K562 (cell line): ENCODE results near the gene PRPF6. TPM values are rescaled to one million over a fixed set of nuclear protein-coding genes. Genes with fewer than 3 reads are reported as not detected.

Source experiments
- ATAC-seq: fragments of 200-7000 bp; cut with Tn5 transposase; 3 replicates; pipeline ENCODE4 v1.9.1; 2020; ENCODE audit warnings: moderate library complexity
- BruUV-seq: library from RNA; stranded (reverse); fragments of 400-500 nt; replicated peaks from 2 replicates; lab custom pipeline; 2021; lab: Mats Ljungman, UMichigan
- CTCF ChIA-PET: fragments of 300-600 bp; formaldehyde crosslinking; extraction: SDS; loops from one replicate; lab custom pipeline; 2021; ENCODE audit warnings: low intra/inter-chr PET ratio; lab: Yijun Ruan, JAX
- POLR2A ChIA-PET: fragments of 300-600, 350-650 bp; sonication (Branson Sonifier 250); formaldehyde crosslinking; extraction: SDS; loops from one replicate; lab custom pipeline; 2021; ENCODE audit warnings: antibody characterized with exemption, inconsistent platforms; lab: Yijun Ruan, JAX
- DNase-seq, 4 experiments: peaks; one replicate each; pipeline versions ENCODE4 v3.0.0 to v3.0.0-alpha.2; 2011 to 2018; ENCODE audit warnings: low spot score in 3 of 4, mixed read lengths in 3 of 4; ENCODE audit errors: extremely low read depth in 1 of 4
- FAIRE-seq: peaks from 2 replicates; lab custom pipeline; 2011; peaks lifted over from hg19 to GRCh38; lab: Jason Lieb, UNC
- H2AFZ ChIP-seq: 2 replicates; pipeline ENCODE4 v1.6.0; 2011; ENCODE audit warnings: low read depth, low read length, control low read depth, inconsistent platforms
- H3K27ac ChIP-seq: fragments of 200-600 bp; 3 replicates; pipeline ENCODE4 v1.8.0; 2011; ENCODE audit warnings: low read depth, mild to moderate bottlenecking, control low read depth, inconsistent platforms, low read length, moderate library complexity, mixed read lengths; ENCODE audit errors: extremely low read depth
- H3K27me3 ChIP-seq, 2 experiments: fragments of 300-600 bp in 1 of 2; 2 replicates in 1 of 2; 3 replicates in 1 of 2; pipeline versions ENCODE4 v1.6.0 to v1.8.0; 2011; ENCODE audit warnings: inconsistent platforms in 2 of 2, low read length in 2 of 2, mild to moderate bottlenecking in 1 of 2, mixed read lengths in 1 of 2, moderate library complexity in 1 of 2; ENCODE audit not compliant: control insufficient read depth in 2 of 2, insufficient read depth in 2 of 2
- H3K36me3 ChIP-seq: fragments of 300-600 bp; 3 replicates; pipeline ENCODE4 v1.8.0; 2011; ENCODE audit warnings: mild to moderate bottlenecking, low read length, inconsistent platforms; ENCODE audit not compliant: control insufficient read depth, insufficient read depth
- H3K4me1 ChIP-seq, 2 experiments: fragments of 200-600 bp in 1 of 2; replicated peaks in 1 of 2; 2 replicates in 1 of 2; 3 replicates in 1 of 2; pipeline versions ENCODE4 v1.5.1 to v1.8.0; 2011; ENCODE audit warnings: inconsistent platforms in 2 of 2, low read length in 2 of 2, mild to moderate bottlenecking in 1 of 2, mixed read lengths in 1 of 2, moderate library complexity in 1 of 2; ENCODE audit not compliant: control insufficient read depth in 2 of 2, insufficient read depth in 2 of 2
- H3K4me2 ChIP-seq: 2 replicates; pipeline ENCODE4 v1.6.1; 2011; ENCODE audit warnings: low read length, control low read depth, inconsistent platforms, mixed read lengths; ENCODE audit not compliant: insufficient read depth
- H3K4me3 ChIP-seq: fragments of 200-600 bp; sonication (generic), shearing (Covaris generic); 2 replicates; pipeline ENCODE4 v1.5.1; 2016; ENCODE audit warnings: control low read depth, inconsistent platforms
- H3K79me2 ChIP-seq: fragments of 200-600 bp; 3 replicates; pipeline ENCODE4 v1.8.0; 2011; ENCODE audit warnings: low read length, inconsistent platforms; ENCODE audit not compliant: control insufficient read depth, insufficient read depth
- H3K9ac ChIP-seq, 2 experiments: 2 replicates each; pipeline versions ENCODE4 v1.6.0 to v1.6.1; 2011; ENCODE audit warnings: low read depth in 2 of 2, low read length in 2 of 2, control low read depth in 1 of 2, inconsistent platforms in 1 of 2, mild to moderate bottlenecking in 1 of 2, mixed read lengths in 1 of 2; ENCODE audit not compliant: insufficient read depth in 1 of 2
- H3K9me1 ChIP-seq: one replicate; pipeline ENCODE4 v1.6.0; 2011; ENCODE audit warnings: inconsistent platforms, mild to moderate bottlenecking, low read length, moderate library complexity; ENCODE audit not compliant: control insufficient read depth, insufficient read depth
- H3K9me3 ChIP-seq: replicated peaks from 2 replicates; pipeline ENCODE4 v1.5.1; 2011; ENCODE audit warnings: low read depth, low read length, inconsistent platforms; ENCODE audit not compliant: control insufficient read depth, insufficient read depth
- H4K20me1 ChIP-seq: replicated peaks from 2 replicates; pipeline ENCODE4 v1.6.1; 2011; ENCODE audit warnings: low read length, inconsistent platforms, mixed read lengths; ENCODE audit not compliant: control insufficient read depth, insufficient read depth
- NFRKB ChIP-seq: fragments of 450-650 bp; IDR thresholded peaks from 2 replicates; pipeline ENCODE4 v1.6.1; 2016; ENCODE audit warnings: low read depth
- NR2C2 ChIP-seq, 2 experiments: fragments of 200-800 bp in 1 of 2; sonication (Bioruptor generic) in 1 of 2; sonication (generic) in 1 of 2; formaldehyde crosslinking in 1 of 2; IDR thresholded peaks; 2 replicates each; pipeline versions ENCODE4 v1.6.1 to v1.8.0; 2016 to 2022; ENCODE audit warnings: mild to moderate bottlenecking in 1 of 2, missing compliant biosample characterization in 1 of 2, missing genetic modification characterization in 1 of 2, missing genetic modification reagents in 1 of 2
- RBM34 ChIP-seq: fragments of 200-400 bp; formaldehyde crosslinking; IDR thresholded peaks from 2 replicates; pipeline ENCODE4 v1.6.1; 2018; ENCODE audit warnings: low read length, borderline replicate concordance; ENCODE audit not compliant: insufficient read depth
- SMAD2 ChIP-seq: fragments of 150-350 bp; IDR thresholded peaks from 2 replicates; pipeline ENCODE4 v1.6.1; 2014; ENCODE audit warnings: low read depth, mild to moderate bottlenecking, low read length
- SMARCA4 ChIP-seq: fragments of 450-650 bp; IDR thresholded peaks from 2 replicates; pipeline ENCODE4 v1.6.1; 2016
- TAF1 ChIP-seq: IDR thresholded peaks from 2 replicates; pipeline ENCODE4 v1.6.1; 2011; ENCODE audit warnings: mild to moderate bottlenecking, low read length, moderate library complexity; ENCODE audit not compliant: insufficient read depth, control insufficient read depth, severe bottlenecking; ENCODE audit errors: extremely low read depth
- TAL1 ChIP-seq: fragments of 450-650 bp; IDR thresholded peaks from 2 replicates; pipeline ENCODE4 v1.6.1; 2016; ENCODE audit warnings: mild to moderate bottlenecking
- THRAP3 ChIP-seq: fragments of 450-650 bp; IDR thresholded peaks from 2 replicates; pipeline ENCODE4 v1.6.1; 2016; ENCODE audit warnings: mild to moderate bottlenecking, inconsistent platforms, borderline replicate concordance
- ZNF518B ChIP-seq: fragments of 250-450 bp; sonication (Bioruptor Pico); IDR thresholded peaks from 2 replicates; pipeline ENCODE4 v1.5.0; 2021; ENCODE audit warnings: mild to moderate bottlenecking, moderate library complexity
- WGBS: fragments of 100-300 bp; shearing (Covaris generic); methylation state at CpG from one replicate; pipeline ENCODE4 v1.1.6; 2016; ENCODE audit warnings: low coverage, mixed read lengths; ENCODE audit not compliant: insufficient coverage; ENCODE audit errors: missing lambda C conversion rate; 5-methylcytosine and 5-hydroxymethylcytosine counted together
- in situ Hi-C: fragments of 300-500 bp; cut with MboI; formaldehyde crosslinking; loops from 4 replicates; pipeline ENCODE4 v1.15.0; 2018; ENCODE audit warnings: inconsistent platforms, mixed read lengths
- intact Hi-C: fragments of 100-400 bp; cut with micrococcal nuclease; formaldehyde crosslinking; loops from 2 replicates; pipeline ENCODE4 v1.14.2; 2022
- polyA plus RNA-seq, 8 experiments: library from polyadenylated mRNA; depleted of rRNA in 4 of 8; stranded (reverse) in 5 of 8; unstranded in 3 of 8; fragments of >200 nt; fragmentation: Nextera tagmentation in 2 of 8; fragmentation: Illumina TruSeq in 1 of 8; extraction: Ambion mirVana in 2 of 8; extraction: Trizol in 1 of 8; gene quantifications; 2 replicates each; pipeline versions ENCODE4 v1.2.1 to v1.2.3, GENCODE V29; 2011 to 2014; ENCODE audit warnings: inconsistent platforms in 1 of 8, missing spikeins in 1 of 8
- total RNA-seq, 7 experiments: library from RNA; depleted of rRNA in 6 of 7; stranded (reverse); fragments of >200 nt in 6 of 7; fragmentation: Illumina TruSeq in 2 of 7; extraction: Trizol in 2 of 7; gene quantifications; 2 replicates each; pipeline versions ENCODE4 v1.2.1 to v1.2.3, GENCODE V29; 2011 to 2021; ENCODE audit warnings: low replicate concordance in 1 of 7
- TF ChIP-seq, protein P1 (sequence below), 2 experiments: IDR thresholded peaks in 1 of 2; conservative IDR thresholded peaks in 1 of 2; 2 replicates each; pipeline ENCODE4 v1.6.1; 2016; ENCODE audit warnings: low read depth in 2 of 2, mild to moderate bottlenecking in 1 of 2, missing compliant biosample characterization in 1 of 2, missing genetic modification characterization in 1 of 2, moderate library complexity in 1 of 2

Gene PRPF6
- total and polyA plus RNA-seq, 9 of the 15 experiments (the other 6 are each of a cell fraction or from before 2014, with no cell fraction given) = 4.2 to 83.2 (median 59.9) TPM

GRCh38 chr20:64080013-64080812, 99.3 kb downstream of the PRPF6 start, which contains the start of gene OPRL1 (continued):
- no peak for TF ChIP-seq TAF1
- TF ChIP-seq, all 486 proteins: peak for 7

- in situ Hi-C loops = no loop called here
- DNase-seq (no peak), FAIRE-seq (peak; percentile 49), ATAC-seq (no peak)
- 76% methylated on average over 11 of the region's 17 CpGs for WGBS
- H3K9me1 ChIP-seq = no peaks in the 10 kb centered on the region
- intact Hi-C loops = no loop called here
- 0 out of 2 replicates have a peak overlapping the region, but pooled peaks have one; percentile 48 for H3K4me2 ChIP-seq
- H3K9ac ChIP-seq = peak overlapping the region in 1 of 2 experiments; percentile 57; a peak in 2 of 4 replicates
- H4K20me1 ChIP-seq = no peaks in the 10 kb centered on the region; the same call in 1 of the 2 replicates
- ChIA-PET POLR2A (interaction anchor here (0.6 to 1.2 kb wide), 3 partner anchors 21 to 546 kb away, joined by 3 read pairs; no protein-coding TSS in a partner anchor), CTCF (no interaction called here)
- no peak overlapping the region for H3K4me3 ChIP-seq
- H3K36me3 ChIP-seq = no peaks in the 10 kb centered on the region
- peaks cover 10% of the 10 kb centered on the region; the same call in 2 of the 3 replicates for H3K79me2 ChIP-seq
- H2AFZ ChIP-seq = no peak overlapping the region
- no peak overlapping the region for H3K27ac ChIP-seq
- no peaks in the 10 kb centered on the region for H3K9me3 ChIP-seq
- peaks cover 6 to 23% of the 10 kb centered on the region in 2 experiments; a peak in 4 of 5 replicates for H3K27me3 ChIP-seq
- H3K4me1 ChIP-seq = peaks cover 16 to 88% of the 10 kb centered on the region in 2 experiments; a peak in 4 of 5 replicates
- BruUV-seq = no TSS peak
- no peak for TF ChIP-seq TAL1
- TF ChIP-seq NR2C2 (CRISPR knock-in tag; IDR thresholded peaks at IDR 0.05) = 0 out of 2 replicates have a peak, but pooled peaks have one; percentile 34
- peak; percentile 45; the same call in 1 of the 2 replicates for TF ChIP-seq NR2C2 (tag; IDR thresholded peaks at IDR 0.05)
- no peak for TF ChIP-seq THRAP3
- TF ChIP-seq NFRKB = no peak
- TF ChIP-seq ZNF518B (CRISPR knock-in tag) = no peak
- no peak for TF ChIP-seq RBM34
- TF ChIP-seq SMARCA4 = no peak
- TF ChIP-seq, protein P1, sequence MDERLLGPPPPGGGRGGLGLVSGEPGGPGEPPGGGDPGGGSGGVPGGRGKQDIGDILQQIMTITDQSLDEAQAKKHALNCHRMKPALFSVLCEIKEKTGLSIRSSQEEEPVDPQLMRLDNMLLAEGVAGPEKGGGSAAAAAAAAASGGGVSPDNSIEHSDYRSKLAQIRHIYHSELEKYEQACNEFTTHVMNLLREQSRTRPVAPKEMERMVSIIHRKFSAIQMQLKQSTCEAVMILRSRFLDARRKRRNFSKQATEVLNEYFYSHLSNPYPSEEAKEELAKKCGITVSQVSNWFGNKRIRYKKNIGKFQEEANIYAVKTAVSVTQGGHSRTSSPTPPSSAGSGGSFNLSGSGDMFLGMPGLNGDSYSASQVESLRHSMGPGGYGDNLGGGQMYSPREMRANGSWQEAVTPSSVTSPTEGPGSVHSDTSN (CRISPR knock-in tag; IDR thresholded peaks at IDR 0.05; ENCODE audit: low read depth) = no peak
- TF ChIP-seq, protein P1 (tag; conservative IDR thresholded peaks at IDR 0.05; ENCODE audit: low read depth) = no peak
- no peak for TF ChIP-seq SMAD2
Observed at GRCh38 chr20:64080813-64081623, 100.1 kb downstream of the PRPF6 start.
